NT2/D1 (cell line): ENCODE results near the gene DAPP1.

Source experiments
- SUZ12 ChIP-seq: IDR thresholded peaks from 2 replicates; pipeline ENCODE4 v1.6.1; 2011; ENCODE audit not compliant: insufficient read length, insufficient read depth; ENCODE audit errors: extremely low read depth
- ZNF274 ChIP-seq: IDR thresholded peaks from 2 replicates; pipeline ENCODE4 v1.6.1; 2011; ENCODE audit warnings: mild to moderate bottlenecking, low read depth, low read length

GRCh38 chr4:99853190-99853589, 36.6 kb downstream of the DAPP1 start:
- TF ChIP-seq ZNF274 (no peak), SUZ12 (no peak)
